DOHH2 (cell line): ENCODE measurements around the gene COL27A1.
"Not testable (repeated sequence)": the region's sequence is repeated elsewhere in the genome, so short reads cannot be mapped to it uniquely, and the experiment has no call there.

Source experiments
- H3F3A ChIP-seq: fragments of 200-600 bp; sonication (generic), shearing (Covaris generic); 2 replicates; pipeline ENCODE4 v1.6.0; 2016; ENCODE audit warnings: antibody characterized with exemption, mild to moderate bottlenecking; ENCODE audit not compliant: control insufficient read depth, insufficient read depth
- H3K27ac ChIP-seq: fragments of 200-600 bp; sonication (generic); 2 replicates; pipeline ENCODE4 v1.5.1; 2014; ENCODE audit warnings: low read depth, mild to moderate bottlenecking, low read length, moderate library complexity
- H3K27me3 ChIP-seq: fragments of 200-600 bp; sonication (generic); 2 replicates; pipeline ENCODE4 v1.6.1; 2014; ENCODE audit warnings: mild to moderate bottlenecking, low read length, mixed read lengths; ENCODE audit not compliant: control insufficient read depth
- H3K36me3 ChIP-seq: fragments of 200-600 bp; sonication (generic); 2 replicates; pipeline ENCODE4 v1.6.1; 2014; ENCODE audit warnings: mild to moderate bottlenecking, low read length, moderate library complexity, mixed read lengths; ENCODE audit not compliant: control insufficient read depth
- H3K4me1 ChIP-seq: fragments of 200-600 bp; sonication (generic); 2 replicates; pipeline ENCODE4 v1.6.1; 2014; ENCODE audit warnings: mild to moderate bottlenecking, low read length, mixed read lengths; ENCODE audit not compliant: control insufficient read depth
- H3K4me2 ChIP-seq: fragments of 200-600 bp; sonication (generic); 2 replicates; pipeline ENCODE4 v1.6.0; 2014; ENCODE audit warnings: mild to moderate bottlenecking, low read length, moderate library complexity
- H3K4me3 ChIP-seq: fragments of 200-600 bp; sonication (generic); 2 replicates; pipeline ENCODE4 v1.5.1; 2014; ENCODE audit warnings: mild to moderate bottlenecking, low read length, mixed read lengths
- H3K79me2 ChIP-seq: fragments of 200-600 bp; sonication (generic); 2 replicates; pipeline ENCODE4 v1.6.1; 2014; ENCODE audit warnings: mild to moderate bottlenecking, low read length, mixed read lengths; ENCODE audit not compliant: control insufficient read depth
- H3K9me2 ChIP-seq: fragments of 200-600 bp; sonication (generic); replicated peaks from 2 replicates; pipeline ENCODE4 v1.6.1; 2014; ENCODE audit warnings: mild to moderate bottlenecking, low read length, mixed read lengths; ENCODE audit not compliant: control insufficient read depth
- H3K9me3 ChIP-seq: fragments of 200-600 bp; sonication (generic); 2 replicates; pipeline ENCODE4 v1.6.1; 2014; ENCODE audit warnings: antibody characterized with exemption, low read length, mixed read lengths; ENCODE audit not compliant: control insufficient read depth, insufficient read depth
- H4K20me1 ChIP-seq: fragments of 200-600 bp; sonication (generic); 2 replicates; pipeline ENCODE4 v1.6.0; 2014; ENCODE audit warnings: low read depth, mild to moderate bottlenecking, antibody characterized with exemption, low read length, moderate library complexity; ENCODE audit not compliant: control insufficient read depth, insufficient read depth
- EZH2phosphoT487 ChIP-seq: fragments of 200-600 bp; sonication (generic); IDR thresholded peaks from 2 replicates; pipeline ENCODE4 v1.6.1; 2017; ENCODE audit warnings: borderline replicate concordance, mild to moderate bottlenecking, antibody characterized with exemption, low read length, moderate library complexity, mixed read lengths
- TF ChIP-seq, protein P1 (sequence below): fragments of 200-600 bp; sonication (generic); IDR thresholded peaks from one replicate; pipeline ENCODE4 v1.5.1; 2014; ENCODE audit warnings: antibody characterized with exemption, mild to moderate bottlenecking, low read depth, low read length; ENCODE audit not compliant: poor library complexity, severe bottlenecking

COL27A1 gene

GRCh38 chr9:114124666-114125475, 30.5 kb upstream of the COL27A1 start:
- H3K4me1 ChIP-seq = no peaks in the 10 kb centered on the region
- H3K27me3 ChIP-seq = peaks cover 6% of the 10 kb centered on the region; the same call in 1 of the 2 replicates
- no peaks in the 10 kb centered on the region for H4K20me1 ChIP-seq
- no peaks in the 10 kb centered on the region for H3F3A ChIP-seq
- no peaks in the 10 kb centered on the region for H3K9me3 ChIP-seq
- no peak overlapping the region for H3K4me3 ChIP-seq
- no peak overlapping the region for H3K27ac ChIP-seq
- TF ChIP-seq EZH2phosphoT487 = no peak
- TF ChIP-seq, protein P1, sequence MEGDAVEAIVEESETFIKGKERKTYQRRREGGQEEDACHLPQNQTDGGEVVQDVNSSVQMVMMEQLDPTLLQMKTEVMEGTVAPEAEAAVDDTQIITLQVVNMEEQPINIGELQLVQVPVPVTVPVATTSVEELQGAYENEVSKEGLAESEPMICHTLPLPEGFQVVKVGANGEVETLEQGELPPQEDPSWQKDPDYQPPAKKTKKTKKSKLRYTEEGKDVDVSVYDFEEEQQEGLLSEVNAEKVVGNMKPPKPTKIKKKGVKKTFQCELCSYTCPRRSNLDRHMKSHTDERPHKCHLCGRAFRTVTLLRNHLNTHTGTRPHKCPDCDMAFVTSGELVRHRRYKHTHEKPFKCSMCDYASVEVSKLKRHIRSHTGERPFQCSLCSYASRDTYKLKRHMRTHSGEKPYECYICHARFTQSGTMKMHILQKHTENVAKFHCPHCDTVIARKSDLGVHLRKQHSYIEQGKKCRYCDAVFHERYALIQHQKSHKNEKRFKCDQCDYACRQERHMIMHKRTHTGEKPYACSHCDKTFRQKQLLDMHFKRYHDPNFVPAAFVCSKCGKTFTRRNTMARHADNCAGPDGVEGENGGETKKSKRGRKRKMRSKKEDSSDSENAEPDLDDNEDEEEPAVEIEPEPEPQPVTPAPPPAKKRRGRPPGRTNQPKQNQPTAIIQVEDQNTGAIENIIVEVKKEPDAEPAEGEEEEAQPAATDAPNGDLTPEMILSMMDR = no peak
- H3K4me2 ChIP-seq = no peak overlapping the region
- H3K79me2 ChIP-seq = no peaks in the 10 kb centered on the region
- H3K9me2 ChIP-seq = no peaks in the 10 kb centered on the region
- no peaks in the 10 kb centered on the region for H3K36me3 ChIP-seq

GRCh38 chr9:114125476-114126013, 29.8 kb upstream of the COL27A1 start:
- H3K4me3 ChIP-seq = no peak overlapping the region

DNA sequence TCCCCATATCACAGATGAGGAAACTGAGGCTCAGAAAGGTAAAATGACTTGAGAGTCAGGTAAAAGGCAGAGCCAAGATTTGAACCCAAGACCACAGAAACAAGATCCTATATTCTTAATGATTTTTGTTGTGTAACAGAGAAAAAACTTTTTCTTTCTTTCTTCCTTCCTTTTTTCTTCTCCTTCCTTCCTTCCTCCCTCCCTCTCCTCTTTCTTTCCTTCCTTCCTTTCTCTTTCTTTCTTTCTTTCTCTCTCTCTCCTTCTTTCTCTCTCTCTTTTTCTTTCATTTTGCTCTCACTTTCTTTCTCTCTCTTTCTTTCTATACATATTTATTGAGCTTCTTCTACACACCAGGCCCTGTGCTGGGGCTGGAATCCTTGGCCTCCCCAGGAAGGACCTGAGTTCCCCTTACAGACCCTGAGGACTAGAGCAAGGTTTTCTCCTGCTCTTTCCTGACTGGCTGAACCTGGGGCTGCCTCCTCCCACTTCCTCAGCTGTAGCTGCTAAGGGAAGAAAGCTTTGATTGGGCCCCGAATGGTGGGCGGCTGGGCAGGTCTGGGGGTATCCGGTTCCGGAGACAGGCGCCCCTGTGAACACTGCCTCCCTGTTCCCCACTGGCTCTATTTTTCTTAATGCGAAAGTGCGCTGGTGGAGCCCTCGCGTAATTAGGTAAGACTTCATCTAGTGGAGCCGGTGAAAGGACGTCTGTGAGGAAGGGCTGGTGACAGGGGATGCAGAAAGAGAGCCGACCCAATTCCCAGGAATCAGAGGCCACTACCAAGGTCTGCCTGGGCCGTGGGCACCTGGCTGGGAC, 28.9 kb upstream of the COL27A1 start:
- no peaks in the 10 kb centered on the region for H3K79me2 ChIP-seq
- no peaks in the 10 kb centered on the region for H3K9me3 ChIP-seq
- TF ChIP-seq, protein P1 = no peak
- TF ChIP-seq EZH2phosphoT487 = no peak
- no peaks in the 10 kb centered on the region for H3F3A ChIP-seq
- H3K4me3 ChIP-seq = no peak overlapping the region
- H3K27ac ChIP-seq = no peak overlapping the region
- no peaks in the 10 kb centered on the region for H4K20me1 ChIP-seq
- no peaks in the 10 kb centered on the region for H3K36me3 ChIP-seq
- no peaks in the 10 kb centered on the region for H3K9me2 ChIP-seq
- peaks cover 9% of the 10 kb centered on the region; the same call in 1 of the 2 replicates for H3K27me3 ChIP-seq
- H3K4me1 ChIP-seq = no peaks in the 10 kb centered on the region
- H3K4me2 ChIP-seq = no peak overlapping the region

More at GRCh38 chr9:114125476-114126013, 29.8 kb upstream of the COL27A1 start:
- TF ChIP-seq, protein P1 = no peak
- H3K9me3 ChIP-seq = no peaks in the 10 kb centered on the region
- H3K4me1 ChIP-seq = no peaks in the 10 kb centered on the region
- peaks cover 9% of the 10 kb centered on the region; the same call in 1 of the 2 replicates for H3K27me3 ChIP-seq
- no peaks in the 10 kb centered on the region for H3K9me2 ChIP-seq
- no peaks in the 10 kb centered on the region for H3K79me2 ChIP-seq
- no peaks in the 10 kb centered on the region for H3K36me3 ChIP-seq
- no peaks in the 10 kb centered on the region for H4K20me1 ChIP-seq
- no peak overlapping the region for H3K4me2 ChIP-seq
- H3F3A ChIP-seq = no peaks in the 10 kb centered on the region
- no peak overlapping the region for H3K27ac ChIP-seq

DNA sequence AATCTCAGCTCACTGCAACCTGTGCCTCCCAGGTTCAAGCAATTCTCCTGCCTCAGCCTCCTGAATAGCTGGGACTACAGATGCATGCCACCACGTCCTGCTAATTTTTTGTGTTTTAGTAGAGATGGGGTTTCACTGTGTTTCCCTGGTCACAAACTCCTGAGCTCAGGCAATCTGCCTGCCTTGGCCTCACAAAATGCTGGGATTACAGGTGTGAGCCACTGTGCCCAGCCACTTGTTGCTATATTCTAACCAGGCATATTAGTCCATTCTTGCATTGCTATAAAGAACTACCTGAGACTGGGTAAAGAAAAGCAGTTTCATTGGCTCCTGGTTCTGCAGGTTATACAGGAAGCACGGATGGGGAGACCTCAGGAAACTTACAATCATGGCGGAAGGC, 26.6 kb upstream of the COL27A1 start:
- H3K79me2 ChIP-seq, H4K20me1 ChIP-seq, H3K27ac ChIP-seq, H3K9me3 ChIP-seq, H3K27me3 ChIP-seq, H3K4me2 ChIP-seq, H3K36me3 ChIP-seq, H3K9me2 ChIP-seq, H3K4me3 ChIP-seq, H3K4me1 ChIP-seq, H3F3A ChIP-seq: not testable (repeated sequence)
